Peyer's patch (tissue), 4 donors: ENCODE measurements around the gene ANTXR1.

ENCODE experiments used
- POLR2A ChIP-seq, 2 donors: fragments of 450-650 bp; IDR thresholded peaks; one replicate each; pipeline ENCODE4 v1.5.1; 2017; ENCODE audit warnings: antibody characterized with exemption in 2 of 2, mild to moderate bottlenecking in 2 of 2, moderate library complexity in 2 of 2
- TF ChIP-seq, protein P1 (sequence below), 6 experiments: fragments of 450-650 bp in 4 of 6; fragments of 200-600 bp in 2 of 6; sonication (generic) in 1 of 6; IDR thresholded peaks; one replicate each; pipeline ENCODE4 v1.5.1; 2017 to 2019; ENCODE audit warnings: antibody characterized with exemption in 6 of 6, mild to moderate bottlenecking in 3 of 6, moderate library complexity in 1 of 6

DNA sequence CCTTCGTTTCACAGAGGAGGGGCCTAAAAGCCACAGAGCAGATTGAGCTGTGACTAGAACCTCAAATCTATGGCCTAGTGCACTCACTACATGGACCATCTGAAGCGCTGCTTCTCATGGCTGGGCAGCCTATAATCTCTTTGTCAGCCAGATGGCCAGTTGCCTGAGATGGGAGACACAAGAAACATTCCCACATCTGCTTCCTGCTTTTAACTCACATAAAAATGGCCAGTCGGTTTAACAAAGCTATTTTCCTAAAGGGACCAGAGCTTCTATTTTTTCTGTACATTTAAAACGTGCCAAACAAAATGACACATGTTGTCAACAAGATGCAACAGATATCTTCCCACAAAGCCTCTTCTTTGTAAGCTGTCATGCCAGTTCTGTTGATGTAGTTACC lies 200.2 kb downstream of the ANTXR1 start:
- TF ChIP-seq, protein P1, sequence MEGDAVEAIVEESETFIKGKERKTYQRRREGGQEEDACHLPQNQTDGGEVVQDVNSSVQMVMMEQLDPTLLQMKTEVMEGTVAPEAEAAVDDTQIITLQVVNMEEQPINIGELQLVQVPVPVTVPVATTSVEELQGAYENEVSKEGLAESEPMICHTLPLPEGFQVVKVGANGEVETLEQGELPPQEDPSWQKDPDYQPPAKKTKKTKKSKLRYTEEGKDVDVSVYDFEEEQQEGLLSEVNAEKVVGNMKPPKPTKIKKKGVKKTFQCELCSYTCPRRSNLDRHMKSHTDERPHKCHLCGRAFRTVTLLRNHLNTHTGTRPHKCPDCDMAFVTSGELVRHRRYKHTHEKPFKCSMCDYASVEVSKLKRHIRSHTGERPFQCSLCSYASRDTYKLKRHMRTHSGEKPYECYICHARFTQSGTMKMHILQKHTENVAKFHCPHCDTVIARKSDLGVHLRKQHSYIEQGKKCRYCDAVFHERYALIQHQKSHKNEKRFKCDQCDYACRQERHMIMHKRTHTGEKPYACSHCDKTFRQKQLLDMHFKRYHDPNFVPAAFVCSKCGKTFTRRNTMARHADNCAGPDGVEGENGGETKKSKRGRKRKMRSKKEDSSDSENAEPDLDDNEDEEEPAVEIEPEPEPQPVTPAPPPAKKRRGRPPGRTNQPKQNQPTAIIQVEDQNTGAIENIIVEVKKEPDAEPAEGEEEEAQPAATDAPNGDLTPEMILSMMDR (IDR thresholded peaks at IDR 0.05): no peak
- no peak for TF ChIP-seq POLR2A (IDR thresholded peaks at IDR 0.05)
